SK-N-SH (cell line): ENCODE results near the gene AMIGO2. TPM values are rescaled to one million over a fixed set of nuclear protein-coding genes. Genes with fewer than 3 reads are reported as not detected.
A peak's percentile ranks its signal among the peaks of the same experiment; 100 is the strongest.

ENCODE experiments used
- CTCF ChIA-PET: fragments of 300-600, 350-600 bp; formaldehyde crosslinking; extraction: SDS; loops from one replicate; lab custom pipeline; 2021; lab: Yijun Ruan, JAX
- POLR2A ChIA-PET: fragments of 350-600 bp; sonication (Branson Sonifier 250); formaldehyde crosslinking; extraction: SDS; loops from one replicate; lab custom pipeline; 2020; ENCODE audit warnings: antibody characterized with exemption, inconsistent platforms; lab: Yijun Ruan, JAX
- DNase-seq: peaks from one replicate; pipeline ENCODE4 v3.0.0; 2012
- H2AFZ ChIP-seq: fragments of 200-600 bp; sonication (generic); 2 replicates; pipeline ENCODE4 v1.8.1; 2016; ENCODE audit warnings: antibody characterized with exemption, mild to moderate bottlenecking, low read depth
- H3F3A ChIP-seq: fragments of 200-600 bp; sonication (generic); replicated peaks from 2 replicates; pipeline ENCODE3; 2016; ENCODE audit warnings: antibody characterized with exemption, mild to moderate bottlenecking; ENCODE audit not compliant: insufficient read depth
- H3K27ac ChIP-seq, 2 experiments: fragments of 200-500 bp in 1 of 2; fragments of 200-600 bp in 1 of 2; sonication (Bioruptor generic) in 1 of 2; sonication (generic), shearing (Covaris generic) in 1 of 2; 2 replicates each; pipeline versions ENCODE4 v1.5.1 to v1.6.1; 2014 to 2016; ENCODE audit warnings: low read depth in 2 of 2, inconsistent platforms in 1 of 2, low read length in 1 of 2, mild to moderate bottlenecking in 1 of 2, mixed read lengths in 1 of 2
- H3K27me3 ChIP-seq: fragments of 200-600 bp; sonication (generic), shearing (Covaris generic); 2 replicates; pipeline ENCODE4 v1.6.1; 2016; ENCODE audit warnings: mixed run types; ENCODE audit not compliant: insufficient read depth
- H3K36me3 ChIP-seq, 2 experiments: fragments of 200-500 bp in 1 of 2; fragments of 200-600 bp in 1 of 2; sonication (Bioruptor generic) in 1 of 2; sonication (generic) in 1 of 2; replicated peaks in 1 of 2; 2 replicates each; pipeline versions ENCODE3 to v1.5.1; 2014 to 2016; ENCODE audit warnings: low read length in 1 of 2, mild to moderate bottlenecking in 1 of 2; ENCODE audit not compliant: insufficient read depth in 2 of 2, control insufficient read depth in 1 of 2
- H3K4me1 ChIP-seq, 2 experiments: fragments of 200-500 bp in 1 of 2; fragments of 200-600 bp in 1 of 2; sonication (Bioruptor generic) in 1 of 2; sonication (generic), shearing (Covaris generic) in 1 of 2; 2 replicates each; pipeline versions ENCODE4 v1.5.1 to v1.6.1; 2014 to 2016; ENCODE audit warnings: low read depth in 1 of 2, low read length in 1 of 2, mixed run types in 1 of 2; ENCODE audit not compliant: insufficient read depth in 2 of 2, control insufficient read depth in 1 of 2
- H3K4me2 ChIP-seq: fragments of 200-600 bp; sonication (generic), shearing (Covaris generic); 2 replicates; pipeline ENCODE4 v1.6.1; 2017; ENCODE audit warnings: mixed run types
- H3K4me3 ChIP-seq, 2 experiments: fragments of 200-500 bp in 1 of 2; fragments of 200-600 bp in 1 of 2; sonication (Bioruptor generic) in 1 of 2; sonication (generic), shearing (Covaris generic) in 1 of 2; 2 replicates each; pipeline versions ENCODE4 v1.5.1 to v1.8.1; 2014 to 2016; ENCODE audit warnings: low read depth in 2 of 2, inconsistent platforms in 1 of 2, low read length in 1 of 2, mild to moderate bottlenecking in 1 of 2, mixed read lengths in 1 of 2, moderate library complexity in 1 of 2
- H3K79me2 ChIP-seq: fragments of 200-600 bp; sonication (generic); 2 replicates; pipeline ENCODE4 v1.8.1; 2017; ENCODE audit warnings: mild to moderate bottlenecking; ENCODE audit not compliant: insufficient read depth
- H3K9ac ChIP-seq: fragments of 200-600 bp; sonication (generic); 2 replicates; pipeline ENCODE4 v1.6.1; 2017; ENCODE audit warnings: mixed run types
- H3K9me2 ChIP-seq: fragments of 200-600 bp; sonication (generic); 2 replicates; pipeline ENCODE4 v1.6.1; 2017; ENCODE audit warnings: mixed run types
- H3K9me3 ChIP-seq: fragments of 200-600 bp; sonication (generic); 2 replicates; pipeline ENCODE4 v1.6.1; 2017; ENCODE audit warnings: mixed run types, mild to moderate bottlenecking, moderate library complexity
- H4K20me1 ChIP-seq: fragments of 200-600 bp; sonication (generic); 2 replicates; pipeline ENCODE4 v1.6.1; 2017; ENCODE audit warnings: mild to moderate bottlenecking, mixed run types; ENCODE audit not compliant: insufficient read depth
- CTCF ChIP-seq: fragments of 200-600 bp; sonication (generic); IDR thresholded peaks from 2 replicates; pipeline ENCODE4 v1.6.1; 2017; ENCODE audit warnings: antibody characterized with exemption, mild to moderate bottlenecking, moderate library complexity
- ELF1 ChIP-seq: IDR thresholded peaks from 2 replicates; pipeline ENCODE4 v1.4.0; 2012
- EZH2phosphoT487 ChIP-seq: fragments of 200-600 bp; sonication (generic); IDR thresholded peaks from 2 replicates; pipeline ENCODE4 v1.6.1; 2017; ENCODE audit warnings: low read depth, mixed run types, mild to moderate bottlenecking, antibody characterized with exemption, moderate library complexity, borderline replicate concordance
- FOXJ3 ChIP-seq: sonication (generic); formaldehyde crosslinking; IDR thresholded peaks from 2 replicates; pipeline ENCODE4 v1.5.1; 2020; ENCODE audit warnings: mild to moderate bottlenecking, missing genetic modification reagents
- JUND ChIP-seq: IDR thresholded peaks from 2 replicates; pipeline ENCODE4 v1.4.0; 2012
- MAX ChIP-seq: IDR thresholded peaks from 2 replicates; pipeline ENCODE4 v1.4.0; 2012; ENCODE audit warnings: low read depth
- MXI1 ChIP-seq: IDR thresholded peaks from 2 replicates; pipeline ENCODE4 v1.6.1; 2012; ENCODE audit warnings: mild to moderate bottlenecking, low read depth, low read length, improper control_type of control experiment
- PBX3 ChIP-seq: IDR thresholded peaks from 2 replicates; pipeline ENCODE4; 2012
- RFX5 ChIP-seq: IDR thresholded peaks from 2 replicates; pipeline ENCODE4 v1.6.1; 2012; ENCODE audit warnings: mild to moderate bottlenecking, improper control_type of control experiment, low read length
- TAF1 ChIP-seq: IDR thresholded peaks from 2 replicates; pipeline ENCODE4 v1.6.1; 2012; ENCODE audit warnings: low read depth, mild to moderate bottlenecking, low read length, moderate library complexity, borderline replicate concordance
- TCF12 ChIP-seq: IDR thresholded peaks from 2 replicates; pipeline ENCODE4 v1.4.0; 2012
- USF1 ChIP-seq: IDR thresholded peaks from 2 replicates; pipeline ENCODE4 v1.4.0; 2012; ENCODE audit warnings: low read depth, borderline replicate concordance
- USF2 ChIP-seq: fragments of 150-350 bp; IDR thresholded peaks from 2 replicates; pipeline ENCODE4 v1.6.1; 2017; ENCODE audit warnings: antibody characterized with exemption, low read length, low read depth, borderline replicate concordance
- ZBTB33 ChIP-seq: IDR thresholded peaks from 2 replicates; pipeline ENCODE4 v1.4.0; 2012; ENCODE audit warnings: low read depth, borderline replicate concordance
- WGBS: methylation state at CpG from one replicate; pipeline ENCODE4 v1.1.6; 2017; ENCODE audit warnings: low lambda C conversion rate; 5-methylcytosine and 5-hydroxymethylcytosine counted together
- polyA plus RNA-seq, 3 experiments: library from polyadenylated mRNA; depleted of rRNA; stranded (reverse); fragments of >200 nt; gene quantifications; 2 replicates each; pipeline ENCODE4 v1.2.3, GENCODE V29; 2012

The AMIGO2 gene
- polyA plus RNA-seq, 1 of the 3 experiments (the other 2 are of a cell fraction): 1.2 TPM

- no peak overlapping the region for H2AFZ ChIP-seq
- no peak for TF ChIP-seq CTCF
- TF ChIP-seq ELF1: no peak
- no peak for TF ChIP-seq EZH2phosphoT487
- no peak for TF ChIP-seq PBX3
- TF ChIP-seq MXI1: no peak
- TF ChIP-seq, all 33 proteins: peak for 0
- Histone ChIP-seq H3K9ac (peak overlapping the region; percentile 58; the same call in 1 of the 2 replicates), H3K4me1 (peaks cover 0 to 8% of the 10 kb centered on the region in 2 experiments; a peak in 2 of 4 replicates), H3K9me2 (no peaks in the 10 kb centered on the region), H3F3A (peaks cover 22% of the 10 kb centered on the region), H4K20me1 (no peaks in the 10 kb centered on the region), H3K27me3 (peaks cover 18% of the 10 kb centered on the region), H3K36me3 (no peaks in the 10 kb centered on the region), H3K9me3 (no peaks in the 10 kb centered on the region), H3K79me2 (peaks cover 10% of the 10 kb centered on the region; the same call in 1 of the 2 replicates), H3K4me3 (peak overlapping the region in 1 of 2 experiments; percentile 66; a peak in 1 of 4 replicates), H3K4me2 (peak overlapping the region; percentile 88; the same call in 1 of the 2 replicates), H3K27ac (no peak overlapping the region)
- WGBS: 68% methylated on average over 8 of the region's 8 CpGs
- ChIA-PET CTCF (no interaction called here), POLR2A (no interaction called here)
- DNase-seq: no peak
Observed at GRCh38 chr12:47078086-47078395, 1.7 kb downstream of the AMIGO2 start.

GRCh38 chr12:47077206-47078085 lies 2.3 kb downstream of the AMIGO2 start:
- no peak for DNase-seq
- Histone ChIP-seq H3F3A (peaks cover 19% of the 10 kb centered on the region), H3K36me3 (no peaks in the 10 kb centered on the region), H3K79me2 (peaks cover 10% of the 10 kb centered on the region; the same call in 1 of the 2 replicates), H3K9ac (0 out of 2 replicates have a peak overlapping the region, but pooled peaks have one; percentile 4), H3K4me3 (peak overlapping the region in 1 of 2 experiments; percentile 28; a peak in 1 of 4 replicates), H3K4me2 (peak overlapping the region; percentile 88; the same call in 1 of the 2 replicates), H3K4me1 (peaks cover 0 to 2% of the 10 kb centered on the region in 2 experiments; a peak in 2 of 4 replicates), H3K27ac (no peak overlapping the region), H2AFZ (no peak overlapping the region), H3K9me3 (no peaks in the 10 kb centered on the region), H3K9me2 (no peaks in the 10 kb centered on the region), H4K20me1 (no peaks in the 10 kb centered on the region), H3K27me3 (peaks cover 18% of the 10 kb centered on the region)
- TF ChIP-seq FOXJ3 (CRISPR knock-in tag) (no peak), TAF1 (no peak), JUND (no peak), USF1 (no peak), ZBTB33 (no peak), TCF12 (no peak), CTCF (no peak), MAX (no peak), RFX5 (no peak), USF2 (no peak)
- ChIA-PET POLR2A (no interaction called here), CTCF (no interaction called here)
- 18% methylated on average over 17 of the region's 17 CpGs for WGBS
